Peyer's patch (tissue), 4 donors: Measurements from ENCODE around the gene IQSEC3.

Source experiments
- CTCF ChIP-seq, 6 experiments: fragments of 450-650 bp in 4 of 6; fragments of 200-600 bp in 2 of 6; sonication (generic) in 1 of 6; IDR thresholded peaks; one replicate each; pipeline ENCODE4 v1.5.1; 2017 to 2019; ENCODE audit warnings: antibody characterized with exemption in 6 of 6, mild to moderate bottlenecking in 3 of 6, moderate library complexity in 1 of 6
- POLR2A ChIP-seq, 2 donors: fragments of 450-650 bp; IDR thresholded peaks; one replicate each; pipeline ENCODE4 v1.5.1; 2017; ENCODE audit warnings: antibody characterized with exemption in 2 of 2, mild to moderate bottlenecking in 2 of 2, moderate library complexity in 2 of 2

DNA sequence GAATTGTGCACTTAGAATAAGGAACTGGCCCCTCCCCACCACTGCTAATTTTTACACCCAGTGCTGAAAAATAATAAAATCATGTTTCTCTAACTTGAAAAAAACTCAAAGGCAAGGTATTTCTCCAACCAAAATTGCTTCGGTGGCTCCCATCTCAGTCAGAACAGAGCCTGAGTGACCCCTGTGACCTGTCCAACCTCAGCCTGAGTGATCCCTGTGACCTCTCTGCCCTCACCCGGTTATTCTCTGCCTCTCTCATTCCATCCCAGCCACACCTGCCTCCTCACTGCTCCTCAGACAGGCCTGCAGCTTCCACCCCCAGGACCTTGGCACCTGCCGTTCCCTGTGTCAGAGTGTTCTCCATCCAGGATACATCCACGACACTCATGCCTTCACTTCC lies 142.2 kb downstream of the IQSEC3 start:
- TF ChIP-seq CTCF (IDR thresholded peaks at IDR 0.05) (no peak), POLR2A (IDR thresholded peaks at IDR 0.05) (no peak)
